Subcutaneous adipose tissue (tissue), 4 donors: ENCODE results near the gene GABRR3. TPM values are rescaled to one million over a fixed set of nuclear protein-coding genes. Genes with fewer than 3 reads are reported as not detected.

Experiments
- total RNA-seq, 4 donors: library from RNA; depleted of rRNA; stranded (reverse); fragments of >200 nt; gene quantifications; one replicate each; pipeline ENCODE4 v1.1.0, GENCODE V29; 2016
- TF ChIP-seq, protein P1 (sequence below): fragments of 450-650 bp; IDR thresholded peaks from one replicate; pipeline ENCODE4 v1.5.1; 2016; ENCODE audit warnings: low read depth, mild to moderate bottlenecking, control low read depth, antibody characterized with exemption, moderate library complexity

The GABRR3 gene
- not detected for total RNA-seq

DNA sequence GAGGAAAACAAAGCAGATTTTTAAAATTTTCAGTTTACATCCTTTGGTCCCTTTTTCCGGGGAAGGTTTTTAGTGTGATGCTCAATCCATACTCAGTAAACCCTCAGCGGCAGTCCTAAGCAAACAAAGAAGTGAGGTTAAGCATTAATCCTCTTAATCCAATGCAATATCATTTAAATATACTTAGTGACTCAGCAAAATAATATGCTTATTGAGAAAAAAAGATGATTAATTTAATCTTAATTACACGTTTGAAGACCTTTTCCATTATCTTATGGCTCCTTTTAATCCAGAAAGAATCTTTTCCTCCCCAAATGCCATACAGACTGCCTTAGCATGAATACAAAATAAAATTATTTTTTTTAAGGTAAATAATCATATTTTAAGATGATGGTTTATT, at the start of gene GABRR3:
GABRR3 (minus strand) TSS at position 108 of the 400 bp plus-strand sequence. CDS start 328 bp downstream, outside the sequence.
- TF ChIP-seq, protein P1, sequence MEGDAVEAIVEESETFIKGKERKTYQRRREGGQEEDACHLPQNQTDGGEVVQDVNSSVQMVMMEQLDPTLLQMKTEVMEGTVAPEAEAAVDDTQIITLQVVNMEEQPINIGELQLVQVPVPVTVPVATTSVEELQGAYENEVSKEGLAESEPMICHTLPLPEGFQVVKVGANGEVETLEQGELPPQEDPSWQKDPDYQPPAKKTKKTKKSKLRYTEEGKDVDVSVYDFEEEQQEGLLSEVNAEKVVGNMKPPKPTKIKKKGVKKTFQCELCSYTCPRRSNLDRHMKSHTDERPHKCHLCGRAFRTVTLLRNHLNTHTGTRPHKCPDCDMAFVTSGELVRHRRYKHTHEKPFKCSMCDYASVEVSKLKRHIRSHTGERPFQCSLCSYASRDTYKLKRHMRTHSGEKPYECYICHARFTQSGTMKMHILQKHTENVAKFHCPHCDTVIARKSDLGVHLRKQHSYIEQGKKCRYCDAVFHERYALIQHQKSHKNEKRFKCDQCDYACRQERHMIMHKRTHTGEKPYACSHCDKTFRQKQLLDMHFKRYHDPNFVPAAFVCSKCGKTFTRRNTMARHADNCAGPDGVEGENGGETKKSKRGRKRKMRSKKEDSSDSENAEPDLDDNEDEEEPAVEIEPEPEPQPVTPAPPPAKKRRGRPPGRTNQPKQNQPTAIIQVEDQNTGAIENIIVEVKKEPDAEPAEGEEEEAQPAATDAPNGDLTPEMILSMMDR, result no peak

DNA sequence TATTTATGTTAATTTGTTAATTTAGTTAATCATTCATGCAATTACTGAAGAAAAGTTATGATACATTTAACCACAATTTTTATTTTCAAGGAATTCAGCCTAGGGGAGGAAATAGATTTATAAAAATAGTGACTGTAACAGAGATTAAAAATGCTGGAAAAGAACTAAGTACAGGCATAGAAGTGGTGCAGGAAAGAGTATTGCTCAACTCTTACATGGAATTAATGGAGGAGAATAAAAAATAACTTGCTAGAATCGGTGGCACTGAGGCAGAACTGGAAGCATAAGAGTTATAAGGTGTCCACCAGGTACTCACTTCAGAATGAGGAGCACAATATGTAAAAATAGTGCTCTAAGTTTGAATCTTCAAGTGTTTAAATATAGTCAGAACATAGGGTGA, 38.4 kb upstream of the GABRR3 start:
- TF ChIP-seq, protein P1, result no peak

DNA sequence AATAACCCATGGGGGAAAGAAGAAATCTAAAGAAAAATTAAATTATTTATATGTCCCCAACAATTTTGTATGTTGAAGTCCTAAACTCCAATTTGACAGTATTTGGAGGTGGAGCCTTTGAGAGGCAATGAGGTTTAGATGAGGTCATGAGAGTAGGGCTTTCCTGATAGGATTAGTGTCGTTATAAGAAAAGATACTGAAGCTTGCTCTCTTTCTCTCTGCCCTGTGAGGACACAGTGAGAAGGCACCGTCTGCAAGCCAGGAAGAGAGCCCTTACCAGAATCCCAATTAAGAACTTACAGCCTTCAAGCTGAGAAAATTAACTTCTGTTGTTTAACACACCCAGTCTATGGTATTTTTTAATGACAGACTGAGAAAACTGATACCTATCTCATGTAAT, 35.7 kb upstream of the GABRR3 start:
- TF ChIP-seq, protein P1, result no peak

DNA sequence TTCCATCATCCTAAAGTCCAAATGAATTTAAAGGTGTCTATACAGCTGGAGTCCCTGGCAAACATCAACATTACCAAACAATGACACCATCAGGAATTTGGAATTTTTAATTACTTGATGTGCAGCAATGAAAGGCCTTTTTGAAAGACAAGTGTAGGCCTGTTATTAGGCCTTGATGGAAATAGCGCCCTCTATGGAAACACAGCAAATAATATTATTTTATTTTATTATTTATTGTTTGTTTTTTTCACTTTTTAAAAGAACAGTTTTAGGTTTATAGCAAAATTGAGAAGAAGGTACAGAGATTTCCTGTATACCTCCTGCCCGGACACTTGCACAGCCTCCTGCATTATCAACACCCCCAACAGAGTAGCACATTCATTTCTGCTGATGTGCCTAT, 33.7 kb upstream of the GABRR3 start:
- TF ChIP-seq, protein P1, result no peak

DNA sequence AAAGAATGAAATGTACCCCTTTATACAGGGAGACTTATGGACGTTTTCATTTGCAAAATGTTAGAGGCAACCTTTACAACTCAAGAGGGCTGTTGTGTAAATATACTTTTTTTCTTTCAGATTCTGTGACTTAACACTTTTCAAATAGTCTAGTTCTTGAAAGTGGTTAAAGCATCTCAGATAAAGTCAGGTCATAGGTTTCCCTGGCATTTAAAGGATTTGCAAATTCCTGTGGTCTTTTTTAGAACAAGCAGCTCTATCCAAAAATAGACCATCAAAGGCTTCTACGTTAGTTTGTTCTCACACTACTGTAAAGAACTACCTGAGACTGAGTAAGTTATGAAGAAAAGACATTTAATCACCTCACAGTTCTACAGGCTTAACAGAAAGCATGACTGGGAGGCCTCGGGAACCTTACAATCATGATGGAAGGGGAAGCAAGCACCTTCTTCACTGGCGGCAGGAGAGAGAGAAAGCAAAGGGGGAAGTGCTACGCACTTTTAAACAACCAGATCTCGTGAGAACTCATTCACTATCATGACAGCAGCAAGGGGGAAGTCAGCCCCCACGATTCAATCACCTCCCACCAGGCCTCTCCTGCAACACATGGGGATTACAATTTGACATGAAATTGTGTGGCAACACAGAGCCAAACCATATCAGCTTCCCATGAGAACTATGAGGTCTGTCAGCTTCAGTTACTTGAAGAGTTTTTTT, 23.3 kb upstream of the GABRR3 start:
- TF ChIP-seq, protein P1, result no peak

DNA sequence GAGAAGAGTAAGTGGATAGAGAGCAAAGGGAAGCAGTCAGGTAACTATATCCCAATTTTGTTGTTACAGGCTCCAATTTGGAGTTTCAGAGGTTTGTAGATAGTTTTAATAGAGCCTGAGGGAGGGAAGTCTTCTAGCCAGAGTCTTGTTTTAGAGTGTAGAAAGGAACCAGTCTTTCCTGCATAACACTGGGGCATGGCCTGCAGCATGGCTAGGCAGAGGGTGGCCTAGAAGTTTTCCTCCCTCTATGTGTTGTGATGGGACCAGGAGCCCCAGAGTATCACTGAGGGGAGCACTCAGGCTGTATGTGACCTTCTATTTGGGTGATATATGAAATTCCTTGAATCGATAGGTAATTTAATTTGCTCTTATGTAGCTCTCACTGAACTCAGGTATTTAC, 22.5 kb upstream of the GABRR3 start:
- TF ChIP-seq, protein P1, result no peak

DNA sequence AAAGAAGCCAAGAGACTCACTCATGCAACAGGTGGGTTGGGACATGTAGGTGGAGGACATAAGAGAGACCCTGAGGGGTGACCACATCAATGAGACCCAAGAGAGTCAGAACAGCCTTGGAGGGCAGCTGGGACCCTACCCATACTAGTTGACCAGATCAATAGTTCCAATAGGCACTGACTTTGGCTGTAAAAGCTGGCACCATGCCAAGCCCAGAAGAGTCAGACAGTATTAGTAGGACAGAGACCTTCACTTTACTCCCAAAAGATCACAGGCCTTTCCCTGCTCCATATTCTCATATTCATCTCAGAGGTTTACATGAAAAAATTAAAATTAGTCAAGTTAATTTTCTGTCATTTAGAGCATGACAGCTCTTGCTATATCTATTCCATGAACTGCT, 20.9 kb upstream of the GABRR3 start:
- TF ChIP-seq, protein P1, result no peak
